Breast epithelium (tissue), 4 donors: Measurements from ENCODE around the gene GLCCI1. TPM values are rescaled to one million over a fixed set of nuclear protein-coding genes. Genes with fewer than 3 reads are reported as not detected.

Source experiments
- DNase-seq, 2 donors: peaks; one replicate each; pipeline ENCODE4 v3.0.0-alpha.2; 2019; ENCODE audit warnings: low spot score in 2 of 2
- H3K27ac ChIP-seq, 2 donors: fragments of 200-600 bp; sonication (generic) in 1 of 2; one replicate each; pipeline ENCODE4 v1.5.1; 2016 to 2019; ENCODE audit warnings: mild to moderate bottlenecking in 1 of 2
- H3K27me3 ChIP-seq, 2 donors: fragments of 200-600 bp; sonication (generic) in 1 of 2; one replicate each; pipeline versions ENCODE4 v1.5.1 to v1.6.0; 2017 to 2019; ENCODE audit warnings: control low read depth in 1 of 2, mild to moderate bottlenecking in 1 of 2
- H3K36me3 ChIP-seq: fragments of 200-600 bp; one replicate; pipeline ENCODE4 v1.5.1; 2019
- H3K4me1 ChIP-seq, 2 donors: fragments of 200-600 bp; sonication (generic); one replicate each; pipeline ENCODE4 v1.5.1; 2016 to 2019; ENCODE audit warnings: control low read depth in 1 of 2
- H3K4me3 ChIP-seq, 3 donors: fragments of 200-600 bp; sonication (generic); 1 replicate in 2 of 3; 2 replicates in 1 of 3; pipeline ENCODE4 v1.5.1; 2016 to 2019; ENCODE audit warnings: mild to moderate bottlenecking in 3 of 3, moderate library complexity in 2 of 3
- H3K9me3 ChIP-seq, 2 donors: fragments of 200-600 bp; sonication (generic) in 1 of 2; one replicate each; pipeline ENCODE4 v1.5.1; 2016 to 2019; ENCODE audit warnings: control low read depth in 1 of 2
- POLR2A ChIP-seq: fragments of 450-650 bp; IDR thresholded peaks from one replicate; pipeline ENCODE4 v1.6.1; 2016; ENCODE audit warnings: antibody characterized with exemption, mild to moderate bottlenecking, moderate library complexity
- POLR2AphosphoS5 ChIP-seq, 3 donors: sonication (generic); formaldehyde crosslinking; IDR thresholded peaks; one replicate each; pipeline ENCODE4 v1.6.1; 2017; ENCODE audit warnings: antibody characterized with exemption in 3 of 3
- intact Hi-C: fragments of 100-400 bp; cut with DNase I; formaldehyde crosslinking; loops from one replicate; pipeline ENCODE4 v1.15.1; 2023; ENCODE audit warnings: low total_unique reads
- total RNA-seq, 3 donors: library from RNA; depleted of rRNA; stranded (reverse); fragments of >200 nt; gene quantifications; one replicate each; pipeline ENCODE4 v1.1.0, GENCODE V29; 2016
- TF ChIP-seq, protein P1 (sequence below), 3 donors: fragments of 450-650 bp; IDR thresholded peaks; one replicate each; pipeline ENCODE4 v1.5.1; 2016 to 2017; ENCODE audit warnings: antibody characterized with exemption in 3 of 3, mild to moderate bottlenecking in 3 of 3, moderate library complexity in 3 of 3

GLCCI1 gene
- total RNA-seq, 3 donors from 2014 or later: 11.7 to 29.1 (median 18.4) TPM

DNA sequence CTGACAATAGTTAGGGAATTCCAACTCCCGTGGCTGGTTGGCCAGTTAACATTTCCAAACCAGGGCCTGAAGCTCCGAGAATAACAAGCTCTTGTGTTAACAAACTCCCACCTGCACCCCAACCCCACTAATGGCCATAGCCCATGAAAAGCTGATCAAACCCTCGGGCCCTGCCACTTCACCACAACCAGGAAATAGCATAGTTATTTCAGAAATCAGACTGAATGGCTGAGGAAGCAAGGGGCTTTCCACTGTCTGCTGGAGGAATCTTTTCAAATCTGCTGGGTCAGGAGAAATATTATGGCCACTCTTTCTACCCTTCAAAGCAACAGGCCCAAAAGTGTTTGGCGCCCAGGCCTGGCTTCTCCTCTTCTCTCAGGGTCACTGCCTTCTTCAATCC lies 145.6 kb downstream of the GLCCI1 start:
- Histone ChIP-seq H3K9me3 (no peaks in the 10 kb centered on the region), H3K4me1 (no peaks in the 10 kb centered on the region), H3K4me3 (no peak overlapping the region), H3K27me3 (no peaks in the 10 kb centered on the region), H3K27ac (no peak overlapping the region), H3K36me3 (no peaks in the 10 kb centered on the region)
- no peak for DNase-seq
- intact Hi-C loops: no loop called here
- no peak for TF ChIP-seq POLR2A
- TF ChIP-seq, protein P1, sequence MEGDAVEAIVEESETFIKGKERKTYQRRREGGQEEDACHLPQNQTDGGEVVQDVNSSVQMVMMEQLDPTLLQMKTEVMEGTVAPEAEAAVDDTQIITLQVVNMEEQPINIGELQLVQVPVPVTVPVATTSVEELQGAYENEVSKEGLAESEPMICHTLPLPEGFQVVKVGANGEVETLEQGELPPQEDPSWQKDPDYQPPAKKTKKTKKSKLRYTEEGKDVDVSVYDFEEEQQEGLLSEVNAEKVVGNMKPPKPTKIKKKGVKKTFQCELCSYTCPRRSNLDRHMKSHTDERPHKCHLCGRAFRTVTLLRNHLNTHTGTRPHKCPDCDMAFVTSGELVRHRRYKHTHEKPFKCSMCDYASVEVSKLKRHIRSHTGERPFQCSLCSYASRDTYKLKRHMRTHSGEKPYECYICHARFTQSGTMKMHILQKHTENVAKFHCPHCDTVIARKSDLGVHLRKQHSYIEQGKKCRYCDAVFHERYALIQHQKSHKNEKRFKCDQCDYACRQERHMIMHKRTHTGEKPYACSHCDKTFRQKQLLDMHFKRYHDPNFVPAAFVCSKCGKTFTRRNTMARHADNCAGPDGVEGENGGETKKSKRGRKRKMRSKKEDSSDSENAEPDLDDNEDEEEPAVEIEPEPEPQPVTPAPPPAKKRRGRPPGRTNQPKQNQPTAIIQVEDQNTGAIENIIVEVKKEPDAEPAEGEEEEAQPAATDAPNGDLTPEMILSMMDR (IDR thresholded peaks at IDR 0.05): no peak
- no peak for TF ChIP-seq POLR2AphosphoS5 (IDR thresholded peaks at IDR 0.05)

DNA sequence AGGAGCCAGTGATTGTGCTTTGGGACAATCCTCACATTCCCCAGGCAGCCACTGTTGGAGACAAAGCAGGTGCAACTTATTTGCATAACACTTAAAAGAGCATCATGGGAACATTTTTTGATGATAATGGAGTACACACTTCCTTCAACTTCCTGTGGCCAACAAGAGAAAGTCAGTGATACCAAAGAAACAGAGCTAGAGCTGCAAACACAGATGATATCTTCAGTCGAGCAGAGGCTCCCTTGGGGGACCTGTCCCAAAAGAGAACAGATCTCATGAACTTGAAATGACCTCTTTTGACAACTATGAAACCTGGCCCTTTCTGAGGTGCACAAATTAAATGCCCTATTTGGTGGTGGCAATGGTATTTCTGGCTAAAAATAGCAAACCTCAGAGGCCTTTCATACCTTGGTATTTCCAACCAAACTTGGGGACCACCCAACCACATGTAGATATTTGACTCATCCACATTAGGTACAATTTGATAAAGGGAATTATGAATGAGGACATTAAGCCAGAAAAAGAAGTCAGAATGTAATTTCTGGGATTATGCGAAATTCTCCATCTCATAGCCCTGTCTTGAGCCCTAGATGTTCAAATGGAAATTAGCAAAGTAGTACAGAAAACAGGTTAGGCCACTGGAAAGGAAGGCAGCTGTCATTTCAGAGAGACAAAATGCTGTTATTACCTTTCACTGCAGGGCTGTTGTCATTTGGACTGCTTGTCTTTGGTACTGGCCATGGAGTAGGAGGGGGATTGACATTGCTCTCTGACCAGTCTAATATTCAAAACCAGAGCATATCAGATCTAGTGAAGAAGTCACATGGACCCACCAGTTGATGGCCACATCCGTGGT lies 147.2 kb downstream of the GLCCI1 start:
- TF ChIP-seq POLR2A (no peak), POLR2AphosphoS5 (IDR thresholded peaks at IDR 0.05) (no peak)
- TF ChIP-seq, protein P1 (IDR thresholded peaks at IDR 0.05): no peak
- intact Hi-C loops: no loop called here

DNA sequence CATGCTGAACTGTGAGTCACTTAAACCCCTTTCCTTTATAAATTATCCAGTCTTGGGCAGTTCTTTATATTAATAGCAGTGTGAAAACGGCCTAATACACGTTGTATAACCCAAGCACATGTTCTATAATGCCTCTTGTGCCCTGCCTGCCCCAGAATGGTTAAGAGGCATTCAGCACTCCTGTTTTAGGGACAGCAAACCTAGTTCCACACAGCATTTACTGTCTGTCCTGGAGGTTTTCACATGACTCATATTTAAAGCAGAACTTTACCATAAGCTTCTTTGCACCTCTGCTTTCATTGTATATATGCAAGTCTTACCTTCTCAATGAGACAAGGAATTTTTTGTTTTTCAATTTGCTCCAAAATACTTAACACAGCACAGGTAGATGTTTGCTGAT lies 148.6 kb downstream of the GLCCI1 start:
- no peaks in the 10 kb centered on the region for H3K9me3 ChIP-seq
- no peaks in the 10 kb centered on the region for H3K36me3 ChIP-seq
- no peak overlapping the region for H3K27ac ChIP-seq
- H3K4me1 ChIP-seq: no peaks in the 10 kb centered on the region
- no peak overlapping the region for H3K4me3 ChIP-seq
- intact Hi-C loops: no loop called here
- no peak for TF ChIP-seq POLR2AphosphoS5 (IDR thresholded peaks at IDR 0.05)
- H3K27me3 ChIP-seq: no peaks in the 10 kb centered on the region
- no peak for DNase-seq

More for the DNA sequence above, 147.2 kb downstream of the GLCCI1 start:
- H3K27me3 ChIP-seq: no peaks in the 10 kb centered on the region
- H3K4me1 ChIP-seq: no peaks in the 10 kb centered on the region
- H3K27ac ChIP-seq: no peak overlapping the region
- no peak overlapping the region for H3K4me3 ChIP-seq
- no peaks in the 10 kb centered on the region for H3K9me3 ChIP-seq
- H3K36me3 ChIP-seq: no peaks in the 10 kb centered on the region
- DNase-seq: no peak

DNA sequence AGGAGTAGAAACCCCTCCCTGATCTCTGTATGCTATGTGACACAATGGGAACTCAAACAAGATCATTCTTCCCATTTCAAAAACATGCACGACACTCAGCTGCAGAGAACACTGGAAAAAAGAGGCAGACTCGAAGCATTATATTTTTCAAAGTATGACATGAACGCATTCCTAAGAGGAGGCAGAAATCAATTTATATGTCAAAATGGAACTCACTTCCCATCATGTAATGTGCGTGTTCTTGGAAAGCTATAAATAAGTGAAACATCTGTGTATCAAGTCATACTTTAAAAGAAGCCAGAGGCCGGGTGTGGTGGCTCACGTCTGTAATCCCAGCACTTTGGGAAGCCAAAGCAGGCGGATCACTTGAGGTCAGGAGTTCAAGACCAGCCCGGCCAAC lies 150.7 kb downstream of the GLCCI1 start:
- no peaks in the 10 kb centered on the region for H3K27me3 ChIP-seq
- H3K9me3 ChIP-seq: no peaks in the 10 kb centered on the region
- intact Hi-C loops: no loop called here
- no peaks in the 10 kb centered on the region for H3K4me1 ChIP-seq
- H3K4me3 ChIP-seq: no peak overlapping the region
- no peak overlapping the region for H3K27ac ChIP-seq
- no peak for DNase-seq
- TF ChIP-seq POLR2AphosphoS5 (IDR thresholded peaks at IDR 0.05): no peak
- no peak for TF ChIP-seq POLR2A
- TF ChIP-seq, protein P1 (IDR thresholded peaks at IDR 0.05): no peak
- no peaks in the 10 kb centered on the region for H3K36me3 ChIP-seq

DNA sequence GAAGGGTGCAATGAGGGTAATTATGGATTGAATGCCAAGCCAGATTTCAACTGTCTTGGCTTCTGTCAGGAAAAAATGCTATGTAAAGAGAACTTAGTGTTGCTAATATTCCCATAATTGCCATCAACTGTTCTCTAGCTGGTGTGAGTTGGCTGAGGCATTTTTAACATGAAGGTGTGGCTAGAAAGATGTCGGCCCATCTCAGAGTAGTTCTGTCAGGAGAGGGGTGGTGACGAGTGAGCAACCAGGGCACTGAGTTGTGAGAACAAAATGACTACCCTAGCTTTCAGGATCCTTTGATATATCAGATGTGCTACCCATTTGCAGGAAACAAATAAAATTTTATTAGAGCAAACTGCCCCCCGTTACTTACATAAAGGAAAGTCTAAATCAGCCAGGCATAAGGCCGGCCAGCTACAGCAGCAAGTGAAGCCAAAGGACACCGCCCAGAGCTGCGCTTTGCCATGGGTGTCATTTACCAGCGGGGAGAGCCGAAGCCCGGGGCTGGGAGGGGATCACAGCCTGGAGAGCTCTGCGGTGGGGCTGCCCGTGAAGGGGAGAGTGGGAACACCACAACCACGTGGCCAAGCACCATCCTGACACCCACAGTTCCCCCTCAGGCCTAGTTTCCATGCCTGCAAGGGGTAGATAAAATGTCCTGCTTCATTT lies 151.9 kb downstream of the GLCCI1 start:
- no peak for TF ChIP-seq POLR2A
- TF ChIP-seq, protein P1 (IDR thresholded peaks at IDR 0.05): no peak
- TF ChIP-seq POLR2AphosphoS5 (IDR thresholded peaks at IDR 0.05): no peak
- H3K9me3 ChIP-seq: no peaks in the 10 kb centered on the region
- intact Hi-C loops: no loop called here

More for the DNA sequence above, 151.9 kb downstream of the GLCCI1 start:
- Histone ChIP-seq H3K27ac (no peak overlapping the region), H3K4me3 (no peak overlapping the region), H3K36me3 (no peaks in the 10 kb centered on the region), H3K4me1 (no peaks in the 10 kb centered on the region), H3K27me3 (no peaks in the 10 kb centered on the region)
- no peak for DNase-seq
